Breast epithelium (tissue), 3 donors: ENCODE results near the gene GALNT10.

Experiments used
- POLR2A ChIP-seq: fragments of 450-650 bp; IDR thresholded peaks from one replicate; pipeline ENCODE4 v1.6.1; 2016; ENCODE audit warnings: antibody characterized with exemption, mild to moderate bottlenecking, moderate library complexity
- POLR2AphosphoS5 ChIP-seq, 3 donors: sonication (generic); formaldehyde crosslinking; IDR thresholded peaks; one replicate each; pipeline ENCODE4 v1.6.1; 2017; ENCODE audit warnings: antibody characterized with exemption in 3 of 3
- TF ChIP-seq, protein P1 (sequence below), 3 donors: fragments of 450-650 bp; IDR thresholded peaks; one replicate each; pipeline ENCODE4 v1.5.1; 2016 to 2017; ENCODE audit warnings: antibody characterized with exemption in 3 of 3, mild to moderate bottlenecking in 3 of 3, moderate library complexity in 3 of 3

GRCh38 chr5:154329519-154330040, 139.0 kb downstream of the GALNT10 start:
- TF ChIP-seq, protein P1, sequence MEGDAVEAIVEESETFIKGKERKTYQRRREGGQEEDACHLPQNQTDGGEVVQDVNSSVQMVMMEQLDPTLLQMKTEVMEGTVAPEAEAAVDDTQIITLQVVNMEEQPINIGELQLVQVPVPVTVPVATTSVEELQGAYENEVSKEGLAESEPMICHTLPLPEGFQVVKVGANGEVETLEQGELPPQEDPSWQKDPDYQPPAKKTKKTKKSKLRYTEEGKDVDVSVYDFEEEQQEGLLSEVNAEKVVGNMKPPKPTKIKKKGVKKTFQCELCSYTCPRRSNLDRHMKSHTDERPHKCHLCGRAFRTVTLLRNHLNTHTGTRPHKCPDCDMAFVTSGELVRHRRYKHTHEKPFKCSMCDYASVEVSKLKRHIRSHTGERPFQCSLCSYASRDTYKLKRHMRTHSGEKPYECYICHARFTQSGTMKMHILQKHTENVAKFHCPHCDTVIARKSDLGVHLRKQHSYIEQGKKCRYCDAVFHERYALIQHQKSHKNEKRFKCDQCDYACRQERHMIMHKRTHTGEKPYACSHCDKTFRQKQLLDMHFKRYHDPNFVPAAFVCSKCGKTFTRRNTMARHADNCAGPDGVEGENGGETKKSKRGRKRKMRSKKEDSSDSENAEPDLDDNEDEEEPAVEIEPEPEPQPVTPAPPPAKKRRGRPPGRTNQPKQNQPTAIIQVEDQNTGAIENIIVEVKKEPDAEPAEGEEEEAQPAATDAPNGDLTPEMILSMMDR (IDR thresholded peaks at IDR 0.05), result no peak
- TF ChIP-seq POLR2AphosphoS5 (IDR thresholded peaks at IDR 0.05), result no peak
- no peak for TF ChIP-seq POLR2A
